RWPE1 (cell line): Measurements from ENCODE around the gene PDCD2L.
"Not testable (repeated sequence)": the region's sequence is repeated elsewhere in the genome, so short reads cannot be mapped to it uniquely, and the experiment has no call there.

ENCODE experiments used
- CTCF ChIA-PET: fragments of 350-600 bp; sonication (Branson Sonifier 250); formaldehyde crosslinking; extraction: SDS; loops from one replicate; lab custom pipeline; 2021; lab: Yijun Ruan, JAX
- POLR2A ChIA-PET: fragments of 400-600 bp; formaldehyde crosslinking; extraction: SDS; loops from one replicate; lab custom pipeline; 2020; ENCODE audit warnings: antibody characterized with exemption; ENCODE audit not compliant: low non-redundant PET; lab: Yijun Ruan, JAX
- DNase-seq: peaks from one replicate; pipeline ENCODE4 v3.0.0; 2012; ENCODE audit warnings: low spot score
- H3K27ac ChIP-seq: fragments of 450-650 bp; 2 replicates; pipeline ENCODE4 v1.5.1; 2017
- CTCF ChIP-seq: fragments of 450-650 bp; conservative IDR thresholded peaks from 2 replicates; pipeline ENCODE4 v1.5.1; 2017; ENCODE audit warnings: low read depth, mild to moderate bottlenecking

The PDCD2L gene

GRCh38 chr19:34383599-34383998 lies 20.6 kb upstream of the PDCD2L start:
- no peak for TF ChIP-seq CTCF
- DNase-seq: no peak
- ChIA-PET POLR2A (no interaction called here), CTCF (no interaction called here)
- H3K27ac ChIP-seq: no peak overlapping the region

- no peak for DNase-seq
- H3K27ac ChIP-seq: no peak overlapping the region
- no peak for TF ChIP-seq CTCF
- ChIA-PET POLR2A (no interaction called here), CTCF (no interaction called here)
These were observed 17.4 kb upstream of the PDCD2L start for GRCh38 chr19:34386645-34387445.

- TF ChIP-seq CTCF: no peak
- no peak overlapping the region for H3K27ac ChIP-seq
- no peak for DNase-seq
- CTCF ChIA-PET: interaction anchor here (0.5 kb wide), 1 partner anchor 1288 kb away, joined by 4 read pairs; no protein-coding TSS in a partner anchor
- POLR2A ChIA-PET: no interaction called here
These were observed 16.8 kb upstream of the PDCD2L start for GRCh38 chr19:34387446-34387810.

GRCh38 chr19:34388745-34389144 lies 15.5 kb upstream of the PDCD2L start:
- DNase-seq, H3K27ac ChIP-seq, POLR2A ChIA-PET, CTCF ChIA-PET: not testable (repeated sequence)

GRCh38 chr19:34391813-34392212 lies 12.4 kb upstream of the PDCD2L start:
- peak; percentile 31 for DNase-seq
- CTCF ChIA-PET: no interaction called here
- H3K27ac ChIP-seq: no peak overlapping the region
- POLR2A ChIA-PET: no interaction called here
- no peak for TF ChIP-seq CTCF

GRCh38 chr19:34393031-34393430 lies 11.2 kb upstream of the PDCD2L start:
- no peak for TF ChIP-seq CTCF
- CTCF ChIA-PET: no interaction called here
- POLR2A ChIA-PET: no interaction called here
- no peak for DNase-seq
- no peak overlapping the region; the same call in 1 of the 2 replicates for H3K27ac ChIP-seq

GRCh38 chr19:34393629-34394028 lies 10.6 kb upstream of the PDCD2L start:
- POLR2A ChIA-PET: no interaction called here
- DNase-seq: no peak
- no peak for TF ChIP-seq CTCF
- CTCF ChIA-PET: no interaction called here
- no peak overlapping the region; the same call in 1 of the 2 replicates for H3K27ac ChIP-seq
